HG03135 (cell line): ENCODE data around the gene ASCL2.

Experiments used
- ATAC-seq: cut with Tn5 transposase; IDR thresholded peaks from one replicate; pipeline ENCODE4 v1.9.1; 2021; ENCODE audit warnings: mild to moderate bottlenecking, moderate library complexity; ENCODE audit not compliant: unreplicated experiment

ASCL2 gene, protein sequence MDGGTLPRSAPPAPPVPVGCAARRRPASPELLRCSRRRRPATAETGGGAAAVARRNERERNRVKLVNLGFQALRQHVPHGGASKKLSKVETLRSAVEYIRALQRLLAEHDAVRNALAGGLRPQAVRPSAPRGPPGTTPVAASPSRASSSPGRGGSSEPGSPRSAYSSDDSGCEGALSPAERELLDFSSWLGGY

DNA sequence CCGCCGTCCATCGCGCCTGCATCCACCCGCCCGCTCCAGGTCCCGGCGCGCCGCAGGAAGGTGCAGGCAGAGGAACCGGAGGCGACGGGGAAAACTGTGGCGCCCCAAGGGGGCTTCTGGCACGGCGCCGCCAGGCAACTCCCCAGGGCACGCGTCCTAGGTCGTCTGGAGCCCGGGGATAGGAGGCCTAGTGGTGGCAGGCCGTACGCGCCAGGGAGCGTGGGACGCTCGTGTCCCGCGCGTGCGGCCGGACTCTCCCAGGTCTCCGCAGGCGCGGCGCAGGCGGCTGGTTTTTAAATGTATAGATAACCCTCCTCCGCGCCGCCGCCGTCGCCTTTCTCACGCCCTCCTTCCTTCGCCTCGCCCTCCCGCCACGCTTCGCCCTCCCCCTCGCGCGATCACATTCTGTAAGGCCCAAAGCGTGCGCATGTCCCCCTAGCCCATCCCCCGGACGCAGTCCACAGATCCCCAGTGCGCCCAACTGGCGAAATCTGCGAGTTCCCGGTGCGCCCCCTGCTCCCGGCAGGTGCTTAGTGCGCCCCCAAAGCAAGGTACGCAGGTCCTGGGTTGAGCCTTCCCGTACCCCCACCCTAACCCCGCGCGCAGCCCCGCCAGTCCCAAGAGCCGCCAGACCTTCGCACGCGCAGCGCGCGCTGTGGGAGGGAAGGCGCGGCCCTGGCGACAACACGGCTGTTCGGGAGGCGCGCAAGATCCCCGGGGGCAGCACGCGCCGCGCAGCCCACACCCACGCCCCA lies at the start of gene ASCL2:
Gene ASCL2 (minus strand): TSS at position 267 of the 755 bp plus-strand sequence. CDS start 256 bp downstream, at position 11.
- no peak for ATAC-seq

- no peak for ATAC-seq
Measured at GRCh38 chr11:2319791-2320472, 49.5 kb upstream of the ASCL2 start.

- no peak for ATAC-seq
Measured at GRCh38 chr11:2318707-2319106, 48.3 kb upstream of the ASCL2 start.

DNA sequence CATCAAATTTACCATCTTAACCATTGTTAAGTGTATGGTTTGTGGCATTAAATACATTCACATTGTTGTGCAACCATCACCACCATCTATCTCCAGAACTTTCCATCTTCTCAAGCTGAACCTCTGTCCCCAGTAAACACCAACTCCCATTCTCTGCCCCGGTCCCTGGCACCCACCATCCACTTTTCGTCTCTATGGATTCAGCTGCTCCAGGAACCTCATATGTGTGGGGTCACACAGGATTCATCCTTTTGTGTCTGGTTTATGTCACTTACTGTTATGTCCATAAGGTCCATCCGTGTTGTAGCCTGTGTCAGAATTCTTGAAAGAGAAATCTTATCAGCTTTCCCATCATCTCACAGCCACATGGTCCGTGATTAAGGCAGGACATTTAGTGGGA lies 47.7 kb upstream of the ASCL2 start:
- ATAC-seq: no peak

DNA sequence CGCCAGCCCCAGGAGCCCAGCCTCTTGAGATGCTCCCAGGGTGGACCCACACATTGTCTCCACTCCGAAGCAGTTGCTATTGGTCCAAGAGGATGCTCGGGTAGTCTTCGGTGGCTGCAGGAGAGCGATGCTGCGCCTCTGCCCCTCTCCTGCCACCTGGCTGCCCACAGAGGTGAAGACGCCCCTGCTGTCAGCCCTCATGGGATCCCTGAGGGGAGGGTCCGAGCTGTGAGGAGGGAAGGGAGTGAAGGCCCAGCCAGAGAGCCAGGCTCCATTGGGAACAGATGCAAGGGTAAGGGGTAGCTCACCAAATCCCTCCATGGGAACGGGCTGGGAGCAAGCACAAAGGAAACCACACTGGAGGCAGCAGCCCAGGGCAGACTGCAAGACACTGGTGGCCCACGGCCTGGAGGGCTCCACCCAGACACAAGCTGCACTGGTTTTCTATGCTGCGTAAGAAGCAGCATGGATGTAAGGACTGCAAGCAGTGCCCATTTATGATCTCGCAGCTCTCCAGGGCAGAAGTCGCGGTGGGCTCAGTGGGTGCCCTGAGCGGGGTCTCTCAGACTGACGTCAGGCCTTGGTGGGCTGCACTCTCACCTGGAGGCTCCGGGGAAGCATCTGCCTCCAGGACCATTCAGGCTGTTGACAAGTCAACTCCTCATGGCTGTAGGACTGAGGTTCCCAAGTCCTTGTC lies 47.1 kb upstream of the ASCL2 start:
- no peak for ATAC-seq

DNA sequence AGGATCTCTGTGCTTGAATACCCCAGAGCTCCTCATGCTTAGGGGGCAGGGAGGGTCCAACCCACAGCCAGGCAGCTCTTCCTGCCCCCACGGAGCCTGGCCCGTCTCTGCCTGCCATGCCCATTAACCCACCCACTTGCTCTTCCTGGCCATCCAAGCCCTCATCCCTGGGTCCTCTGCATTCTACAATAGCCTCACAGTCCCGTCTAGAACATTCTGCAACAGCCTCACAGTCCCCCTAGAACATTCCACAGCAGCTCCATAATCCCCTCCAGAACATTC lies 46.5 kb upstream of the ASCL2 start:
- ATAC-seq: no peak

DNA sequence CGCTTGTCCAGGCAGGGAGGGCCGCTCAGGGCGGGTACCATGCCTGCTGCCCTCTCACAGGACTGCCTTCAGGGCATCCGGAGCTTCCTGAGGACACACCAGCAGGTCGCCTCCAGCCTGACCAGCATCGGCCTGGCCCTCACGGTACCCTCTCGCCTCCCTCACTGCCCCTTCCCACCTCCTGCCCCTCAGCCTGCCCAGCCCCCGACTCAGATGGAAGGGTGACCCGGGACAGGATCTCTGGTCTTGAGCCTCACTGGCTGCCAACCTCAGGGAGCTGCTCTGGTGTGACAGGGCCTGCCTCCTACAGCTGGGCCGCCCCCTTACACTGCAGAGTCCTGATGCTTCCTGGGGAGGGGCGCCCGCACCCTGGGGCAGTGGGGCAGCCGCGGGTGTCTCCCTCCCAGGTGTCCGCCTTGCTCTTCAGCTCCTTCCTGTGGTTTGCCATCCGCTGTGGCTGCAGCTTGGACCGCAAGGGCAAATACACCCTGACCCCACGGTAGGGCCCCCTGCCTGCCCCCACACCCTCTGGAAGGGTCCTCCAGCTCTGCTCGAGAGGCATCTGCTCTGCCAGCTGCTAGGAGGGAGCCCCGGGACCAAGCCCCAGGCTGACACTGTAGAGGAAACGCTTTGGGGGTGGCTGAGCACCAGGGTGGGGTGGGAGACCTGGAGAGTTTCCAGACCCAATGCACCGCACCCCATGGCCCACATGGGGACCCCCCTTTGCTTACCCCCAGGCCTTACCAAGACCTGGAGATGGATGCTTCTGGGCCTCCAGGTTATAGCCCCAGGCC lies 46.0 kb upstream of the ASCL2 start:
- no peak for ATAC-seq

GRCh38 chr11:2315395-2316168 lies 45.2 kb upstream of the ASCL2 start:
- no peak for ATAC-seq

- ATAC-seq: no peak
Measured at GRCh38 chr11:2314525-2315394, 44.4 kb upstream of the ASCL2 start.

DNA sequence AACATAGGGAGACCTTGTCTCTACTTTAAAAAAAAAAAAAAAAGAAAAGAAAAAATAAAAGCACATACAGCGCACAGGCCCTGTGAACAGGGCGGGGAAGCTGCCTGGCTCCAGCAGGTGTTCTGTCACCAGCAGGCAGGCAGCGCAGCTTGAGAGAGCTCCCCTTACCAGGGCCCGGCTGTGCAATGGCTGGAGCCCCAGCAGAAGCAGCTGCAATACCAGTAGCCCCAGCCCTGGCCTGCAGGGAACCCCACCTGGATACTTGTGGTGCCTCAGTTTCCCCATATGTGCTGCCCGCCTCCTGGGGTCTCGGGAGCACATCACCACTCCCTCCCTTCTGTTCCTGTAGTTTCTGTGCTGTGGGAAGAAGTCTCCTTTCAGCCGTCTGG lies 43.7 kb upstream of the ASCL2 start:
- no peak for ATAC-seq

- ATAC-seq: no peak
Measured at GRCh38 chr11:2313051-2313951, 42.9 kb upstream of the ASCL2 start.

- no peak for ATAC-seq
Measured at GRCh38 chr11:2312232-2313042, 42.0 kb upstream of the ASCL2 start.

DNA sequence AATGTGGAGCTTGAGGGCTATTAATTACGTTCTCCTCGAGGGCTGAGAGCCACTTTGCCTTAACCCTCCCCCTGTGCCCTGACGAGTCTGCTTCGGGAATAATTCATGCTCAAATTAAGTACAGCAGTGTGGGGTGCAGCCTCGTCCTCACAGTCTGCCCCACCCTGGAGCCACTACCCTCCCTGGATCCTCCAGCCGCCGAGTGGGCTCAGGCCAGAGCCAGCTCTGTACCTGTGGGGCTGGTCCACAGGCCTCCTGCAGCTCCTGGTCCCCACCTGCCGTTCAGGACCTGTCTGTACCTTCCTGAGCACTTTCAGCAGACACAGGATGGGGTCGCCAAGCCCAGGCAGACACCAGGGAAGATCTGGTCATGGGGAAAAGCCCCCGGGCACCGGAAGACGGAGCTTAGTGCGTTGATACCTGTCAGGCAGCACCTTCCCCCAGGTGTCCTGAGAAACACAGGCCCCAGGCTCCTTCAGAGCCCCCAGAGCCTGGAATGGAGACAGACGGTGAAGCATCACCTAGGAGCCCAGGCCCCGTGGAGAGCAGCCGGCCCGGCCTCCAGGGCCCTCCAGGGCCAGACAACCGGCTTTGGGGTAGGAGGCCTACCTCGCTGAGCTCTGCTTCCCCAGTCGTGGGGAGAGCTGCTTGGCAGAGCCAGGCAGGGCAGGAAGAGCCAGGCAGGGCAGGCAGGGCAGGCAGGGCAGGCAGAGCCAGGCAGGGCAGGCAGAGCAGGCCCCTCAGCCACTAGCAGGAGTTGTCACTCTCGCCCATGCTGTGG lies 41.2 kb upstream of the ASCL2 start:
- ATAC-seq: no peak

DNA sequence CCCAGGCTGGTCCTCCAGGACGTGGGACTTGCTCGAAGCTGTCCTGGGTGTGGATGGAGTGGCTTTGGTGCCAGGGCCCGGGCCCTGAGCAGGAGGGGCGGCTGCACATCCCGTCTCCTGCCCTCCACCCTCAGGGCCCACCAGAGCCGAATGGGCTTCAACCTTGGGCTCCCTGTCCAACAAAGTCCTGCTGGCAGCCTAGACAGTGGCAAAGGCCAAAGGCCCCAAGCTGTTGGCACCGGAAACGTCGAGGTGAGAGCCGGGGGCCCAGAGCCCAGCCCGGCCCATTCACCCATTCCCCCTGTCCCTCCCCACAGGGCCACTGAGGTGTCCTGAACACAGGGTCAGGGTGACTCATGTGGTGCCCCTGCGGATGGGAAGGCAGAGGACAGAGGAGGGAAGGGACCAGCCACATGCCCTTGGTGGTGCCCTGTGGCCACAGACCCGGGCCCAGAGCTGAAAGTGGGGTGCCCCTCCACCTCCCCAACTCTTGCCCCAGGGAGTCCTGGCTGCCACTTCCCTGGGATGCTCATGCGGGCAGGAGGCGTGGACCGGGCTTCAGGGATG lies 40.5 kb upstream of the ASCL2 start:
- no peak for ATAC-seq

- ATAC-seq: no peak
Measured at GRCh38 chr11:2310073-2310785, 39.8 kb upstream of the ASCL2 start.
